Activated effector memory CD4-positive, alpha-beta T cell treated with anti-CD3 and anti-CD28 coated beads, Interleukin-2, amount 50 U/mL, for 16 hours (primary cell): ENCODE results near the gene STK32A.

ENCODE experiments used
- DNase-seq: peaks from one replicate; pipeline ENCODE4 v3.0.0-alpha.2; 2020

The STK32A gene

DNA sequence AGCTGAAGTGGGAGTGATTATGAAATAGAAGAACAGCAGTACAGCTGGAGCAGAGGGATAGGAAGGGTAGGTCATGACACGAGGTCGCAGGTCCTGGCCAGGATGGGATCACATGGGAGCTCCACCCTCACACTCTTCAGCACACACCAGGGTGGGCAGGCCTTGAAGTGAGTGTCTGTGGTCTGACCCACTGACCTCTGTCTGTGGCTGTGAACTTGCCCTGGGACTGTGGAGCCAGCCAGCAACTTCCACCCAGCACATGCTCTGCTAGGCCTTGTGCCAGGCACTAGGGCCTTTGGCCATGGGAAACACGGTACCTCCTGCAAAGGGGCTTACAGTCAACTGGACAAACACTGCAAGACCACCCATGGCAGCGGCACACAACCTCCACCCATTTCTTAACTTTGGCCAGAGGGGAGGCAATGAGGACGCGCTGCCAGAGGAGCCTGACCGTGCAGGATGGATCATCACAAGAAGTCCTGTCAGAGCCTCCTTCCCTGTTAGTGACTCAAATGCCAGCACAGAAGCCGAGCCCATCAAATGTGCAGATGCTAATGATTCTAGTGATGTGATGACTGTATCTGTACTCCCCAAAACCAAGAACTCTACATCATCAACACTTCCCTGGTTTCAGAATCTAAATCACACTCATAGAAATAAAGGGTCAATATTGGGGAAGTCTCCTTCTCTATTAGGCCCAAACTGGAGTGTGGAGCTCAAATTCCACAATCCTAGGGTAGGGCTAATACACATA is 161.4 kb downstream of the STK32A start:
- DNase-seq = no peak

DNA sequence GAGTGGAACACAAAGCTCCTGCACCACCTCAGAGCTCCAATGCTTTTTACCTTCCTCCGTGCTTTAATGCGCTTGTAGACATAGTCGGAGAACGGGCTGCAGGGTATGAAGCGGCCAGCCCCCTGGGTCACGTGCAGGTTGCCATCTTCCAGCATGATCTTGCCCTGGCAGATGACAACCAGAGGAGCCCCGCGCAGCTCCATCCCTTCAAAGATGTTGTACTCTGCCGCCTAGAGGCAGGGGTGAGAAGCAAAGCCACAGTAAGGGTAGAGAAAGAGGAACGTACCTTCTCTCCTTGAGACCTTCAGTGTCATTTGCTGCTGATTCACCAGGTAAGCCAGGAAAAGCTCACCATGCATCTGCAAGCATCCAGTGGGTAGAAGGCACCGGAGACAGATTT is 162.8 kb downstream of the STK32A start:
- no peak for DNase-seq

DNA sequence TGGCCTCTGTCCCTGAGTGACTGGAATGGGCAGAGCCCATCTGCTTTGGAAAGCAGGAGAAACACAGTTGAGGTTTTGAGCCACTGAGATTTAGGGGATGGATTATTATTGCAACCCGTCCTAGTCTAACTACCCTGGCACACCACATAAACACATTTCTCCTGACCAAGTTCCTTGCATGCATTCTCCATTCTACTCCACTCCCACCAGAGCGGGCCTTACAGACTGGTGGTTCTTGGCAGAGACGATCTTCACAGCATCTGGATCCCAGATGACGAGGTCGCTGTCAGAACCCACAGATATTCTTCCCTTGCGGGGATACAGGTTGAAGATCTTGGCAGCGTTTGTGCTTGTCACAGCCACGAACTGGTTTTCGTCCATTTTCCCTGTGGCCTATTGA is 164.0 kb downstream of the STK32A start:
- DNase-seq = no peak

DNA sequence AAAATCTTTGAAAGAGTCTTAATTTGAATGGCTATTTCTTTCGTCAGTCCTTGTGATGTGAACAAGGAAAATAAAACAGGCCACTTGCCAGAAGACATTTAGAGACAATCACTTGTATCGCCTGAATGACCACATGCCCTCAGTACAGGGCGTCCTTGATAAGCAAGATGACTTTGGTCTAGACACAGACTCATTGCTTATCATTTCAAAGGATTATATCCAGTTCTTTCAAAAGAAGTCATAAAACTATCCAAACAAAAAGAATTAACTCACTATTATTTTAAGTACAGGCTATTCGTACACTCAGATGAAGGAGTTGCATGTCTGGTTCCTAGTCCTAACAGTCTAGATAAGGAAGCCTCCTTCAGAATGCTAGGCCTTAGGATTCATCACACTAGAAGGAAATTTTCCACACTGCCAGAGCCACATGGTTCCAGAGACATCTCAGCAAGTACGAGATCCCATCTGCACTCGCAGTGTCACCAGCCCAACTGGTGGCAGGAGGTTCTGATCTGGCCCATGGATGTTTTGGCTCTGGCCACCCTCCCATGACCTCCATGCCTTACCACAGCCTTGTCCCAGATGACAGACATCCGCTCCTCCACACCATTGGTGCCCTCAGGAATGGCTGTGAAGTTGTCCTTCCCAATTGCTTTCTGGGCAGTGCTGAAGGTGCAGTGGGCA is 165.4 kb downstream of the STK32A start:
- no peak for DNase-seq

DNA sequence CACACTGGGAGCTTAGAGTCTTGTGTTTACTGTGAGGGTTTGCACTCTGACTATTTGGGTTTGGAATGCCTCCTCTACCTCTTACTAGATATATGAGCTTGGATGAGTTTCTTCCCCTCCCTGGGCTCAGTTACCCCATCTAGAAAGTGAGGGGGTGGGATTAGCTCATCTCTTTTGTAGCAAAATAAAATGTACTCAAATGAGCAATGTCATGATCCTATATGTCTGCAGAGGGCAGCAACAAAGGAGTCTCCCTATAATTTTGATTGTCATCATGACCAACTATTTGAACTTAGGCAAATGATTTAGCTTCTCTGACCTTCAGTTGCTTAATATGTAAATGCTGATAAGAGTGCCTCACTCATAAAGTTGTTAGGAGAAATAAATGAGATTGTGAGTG is 166.1 kb downstream of the STK32A start:
- no peak for DNase-seq

DNA sequence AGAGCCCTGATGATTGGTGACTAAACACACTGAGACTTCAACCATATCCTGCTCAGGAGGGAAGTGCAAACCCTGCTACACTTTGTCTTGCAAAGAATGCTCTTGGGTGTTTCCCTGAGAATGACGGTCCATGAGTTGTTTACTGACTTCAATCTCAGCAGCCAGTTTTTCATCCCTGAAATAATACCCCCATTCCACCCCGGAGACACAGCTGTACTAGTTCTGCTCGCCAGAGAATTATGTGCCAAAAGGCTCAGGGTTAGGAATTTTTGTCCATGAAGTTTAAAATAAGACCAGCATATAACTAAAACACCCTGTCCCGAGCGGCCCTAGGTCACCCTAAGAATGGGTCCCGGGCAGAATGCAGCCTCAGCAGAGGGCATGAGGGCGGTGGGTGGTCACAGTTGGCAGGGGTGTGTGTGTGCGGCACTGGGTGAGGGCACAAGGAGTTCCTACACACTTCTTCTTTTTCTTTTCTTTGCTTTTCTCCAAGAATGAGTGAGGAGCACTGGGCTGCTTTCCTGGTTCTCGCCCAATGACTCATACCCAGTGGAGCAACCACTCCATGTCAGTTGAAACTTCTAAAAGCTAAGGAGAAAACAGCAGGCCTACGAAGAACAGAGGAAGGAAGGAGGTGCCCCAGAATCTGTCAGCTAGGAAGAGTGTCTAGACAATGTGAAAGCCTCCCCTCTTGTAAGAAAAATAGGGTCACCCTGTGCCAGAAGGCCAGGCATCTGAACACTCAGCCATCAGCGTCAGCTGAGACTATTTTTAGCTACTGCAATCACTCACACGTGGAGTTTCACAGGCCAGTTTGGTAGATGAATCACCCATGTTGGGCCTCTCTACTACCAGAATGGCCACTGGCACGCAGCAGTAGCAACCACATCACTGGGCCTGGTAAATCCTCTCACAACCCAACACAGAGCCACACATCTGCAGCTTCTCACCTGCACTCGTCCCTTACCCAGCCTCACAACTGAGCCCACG is 169.1 kb downstream of the STK32A start:
- DNase-seq = no peak

DNA sequence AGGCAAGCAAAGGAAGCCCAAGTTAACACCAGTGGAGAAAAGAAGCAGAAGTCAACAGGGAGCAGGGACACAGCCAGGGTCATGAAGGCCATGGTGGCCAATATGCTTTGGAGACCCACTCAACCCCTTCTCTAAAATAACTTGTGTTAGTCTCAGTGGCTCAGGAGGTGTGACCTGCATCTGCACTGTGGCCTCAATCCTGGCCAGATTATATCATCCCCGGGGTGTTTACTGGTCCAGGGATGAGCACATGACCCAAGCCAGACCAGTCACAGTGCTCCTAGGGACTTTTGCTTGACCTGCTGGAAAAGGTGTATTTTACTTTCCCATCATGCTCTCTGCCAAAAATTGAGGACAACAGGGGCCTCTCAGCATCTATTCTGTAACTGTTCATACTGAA is 169.9 kb downstream of the STK32A start:
- DNase-seq = no peak

DNA sequence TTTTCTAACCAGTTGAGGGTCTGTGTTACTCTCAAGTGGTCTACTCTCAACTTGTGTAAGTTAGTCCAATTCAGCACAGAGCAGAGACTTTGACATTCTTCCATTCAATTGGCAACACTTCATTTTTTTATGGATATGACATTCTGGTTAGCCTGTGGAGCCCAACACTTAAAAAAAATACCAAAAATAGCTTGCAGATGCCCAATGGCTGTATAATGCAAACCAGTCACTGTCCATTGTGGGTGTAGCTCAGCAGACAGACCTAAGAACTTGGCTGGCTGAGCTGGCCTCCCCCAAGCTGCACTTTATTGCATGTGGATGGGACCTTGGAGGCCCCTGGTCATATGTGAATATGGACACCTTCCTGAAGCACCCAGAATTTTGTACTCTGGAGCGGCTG is 171.8 kb downstream of the STK32A start:
- no peak for DNase-seq

DNA sequence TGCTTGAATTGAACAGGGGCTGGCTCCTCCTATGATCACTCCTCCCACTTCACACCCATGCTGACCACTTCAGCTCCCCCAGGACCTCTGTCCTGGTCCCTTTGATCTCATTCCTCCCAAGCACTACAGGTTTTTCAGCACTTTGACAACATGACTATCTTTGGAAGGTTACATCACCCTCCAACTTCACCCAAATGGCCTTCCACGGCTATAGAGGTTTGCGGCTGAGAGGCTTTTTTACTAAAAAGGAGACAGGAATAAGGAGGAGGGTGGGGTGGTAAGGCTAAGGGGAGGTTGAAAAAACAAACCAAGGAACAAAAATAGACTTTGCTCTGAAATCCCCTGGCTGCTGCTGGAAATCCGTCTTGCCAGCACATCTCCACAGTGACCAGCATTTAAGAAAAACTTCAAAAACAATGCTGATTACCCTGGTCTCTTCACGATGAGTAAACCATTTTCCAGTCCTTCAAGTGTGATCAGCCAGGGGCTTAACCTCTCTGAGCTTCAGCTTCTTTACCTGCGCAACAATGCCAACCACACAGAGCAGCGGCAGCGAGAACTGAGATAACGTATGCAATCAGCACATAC is 172.4 kb downstream of the STK32A start:
- DNase-seq = no peak

DNA sequence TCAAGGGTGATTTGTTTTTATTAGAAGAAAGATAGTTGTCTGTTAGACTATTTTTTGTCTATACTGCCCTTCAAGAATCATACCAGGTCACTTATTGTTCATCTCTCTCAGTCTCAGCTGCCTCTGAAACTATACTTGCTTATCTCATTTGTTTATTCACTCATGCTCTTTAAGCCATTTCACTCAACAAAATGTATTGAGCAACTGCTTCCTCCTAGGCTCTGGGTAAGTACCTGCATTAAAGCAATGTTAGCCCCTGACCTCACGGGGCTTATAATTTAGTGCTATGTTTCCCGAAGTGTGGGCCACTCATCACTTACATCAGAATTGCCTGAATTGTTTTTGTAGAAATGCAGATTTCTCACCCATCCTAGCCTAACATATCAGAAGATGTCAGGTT is 174.2 kb downstream of the STK32A start:
- no peak for DNase-seq

DNA sequence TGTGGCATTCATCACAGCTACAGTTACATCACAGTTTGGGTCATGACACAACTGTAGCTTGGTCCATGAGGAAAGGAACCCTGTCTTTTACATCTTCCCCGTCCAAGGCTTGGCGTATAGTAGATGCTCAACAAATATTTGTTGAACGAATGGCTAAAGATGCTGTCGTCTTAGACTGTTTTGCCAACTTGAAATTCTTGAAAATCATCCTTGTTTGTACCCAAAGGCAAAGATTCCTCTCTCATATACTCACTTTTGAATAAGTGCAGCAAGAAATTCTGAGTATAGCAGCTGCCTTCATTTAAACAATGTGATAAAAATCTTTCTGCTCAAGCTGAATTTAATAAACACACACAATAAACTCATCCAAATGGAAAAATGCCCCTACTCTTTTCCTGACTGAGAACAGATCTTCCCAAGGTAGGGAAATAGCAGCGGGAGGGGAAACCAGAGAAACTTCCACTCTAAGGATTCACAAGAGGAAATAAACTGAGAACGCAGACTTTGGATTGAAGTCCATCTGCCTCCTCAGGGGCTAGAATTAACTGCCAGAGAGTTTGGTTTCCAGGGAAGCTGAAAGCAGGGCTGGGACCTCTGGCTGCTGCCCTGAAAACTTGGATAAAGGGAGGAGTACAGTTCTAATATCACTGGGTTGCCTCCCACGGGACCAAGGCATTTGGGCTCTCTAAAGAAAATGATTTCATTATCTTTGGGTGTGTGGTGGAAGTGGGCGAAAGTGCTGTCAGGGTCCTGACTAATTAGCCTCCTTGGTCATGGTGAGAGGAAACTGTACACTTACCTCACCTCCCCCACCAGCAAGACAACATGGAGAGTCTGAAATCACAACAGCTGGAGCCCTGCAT is 175.9 kb downstream of the STK32A start:
- DNase-seq = no peak

DNA sequence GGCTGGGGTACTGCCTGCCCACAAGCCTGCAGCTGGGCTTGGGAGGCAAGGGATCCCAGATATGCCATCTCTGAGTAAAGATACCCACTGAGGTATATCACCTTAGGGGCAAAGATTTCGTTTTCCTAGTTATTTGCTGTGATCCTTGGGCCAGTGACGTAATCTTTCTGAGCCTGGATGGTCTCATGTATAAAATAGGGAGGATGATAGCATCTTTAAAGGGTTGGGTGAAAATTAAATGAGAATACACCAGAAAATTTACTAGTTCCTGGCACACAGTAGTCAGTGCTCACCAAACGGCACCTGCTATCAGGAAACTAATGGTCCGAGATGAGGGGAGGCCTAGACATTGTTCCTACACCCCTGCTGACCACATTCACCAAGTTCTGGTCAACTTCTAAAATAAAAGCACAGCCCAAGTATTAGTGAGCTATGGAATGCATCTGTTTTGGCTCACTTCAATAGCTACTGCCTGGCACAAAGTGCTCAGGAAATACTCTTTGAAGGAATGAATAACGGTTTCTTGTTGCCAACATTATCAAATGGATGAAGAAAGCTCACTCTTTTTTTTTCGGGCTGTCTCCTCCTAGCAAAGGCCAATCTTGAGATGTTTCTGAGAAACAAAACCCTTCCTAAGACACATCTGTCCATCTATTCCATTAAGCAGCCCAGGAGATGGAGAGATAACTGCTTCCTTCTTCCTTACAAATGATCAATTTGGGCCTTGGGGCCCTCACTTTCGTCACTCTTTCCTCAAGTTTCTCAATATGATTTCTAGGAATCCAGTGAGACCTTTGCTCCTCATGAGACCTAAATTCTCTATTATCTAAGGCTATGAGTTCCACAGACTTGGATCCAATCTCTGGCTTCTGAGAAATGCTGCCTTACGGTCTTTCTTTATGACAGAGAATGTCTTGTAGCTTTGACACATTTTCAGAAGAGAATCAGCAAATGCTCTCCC is 176.8 kb downstream of the STK32A start:
- no peak for DNase-seq

DNA sequence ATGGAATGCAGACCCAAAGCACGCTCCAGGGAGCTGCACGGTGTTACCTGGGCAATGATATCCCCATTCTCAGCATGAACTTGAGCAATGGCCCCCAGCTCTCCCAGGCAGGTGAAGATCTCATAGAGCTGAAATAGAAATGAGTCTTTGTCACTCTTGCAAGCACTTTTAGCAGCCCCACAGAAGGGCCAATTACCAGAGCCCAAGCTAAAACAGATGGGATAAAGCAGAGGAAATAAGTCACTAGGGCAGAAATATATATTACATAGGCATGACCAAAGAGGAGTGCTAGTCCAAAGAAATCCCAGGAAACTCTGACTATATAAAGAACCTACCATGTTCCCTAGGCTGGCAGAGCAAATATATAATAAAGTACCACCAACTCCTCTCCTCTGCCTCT is 177.7 kb downstream of the STK32A start:
- DNase-seq = no peak

DNA sequence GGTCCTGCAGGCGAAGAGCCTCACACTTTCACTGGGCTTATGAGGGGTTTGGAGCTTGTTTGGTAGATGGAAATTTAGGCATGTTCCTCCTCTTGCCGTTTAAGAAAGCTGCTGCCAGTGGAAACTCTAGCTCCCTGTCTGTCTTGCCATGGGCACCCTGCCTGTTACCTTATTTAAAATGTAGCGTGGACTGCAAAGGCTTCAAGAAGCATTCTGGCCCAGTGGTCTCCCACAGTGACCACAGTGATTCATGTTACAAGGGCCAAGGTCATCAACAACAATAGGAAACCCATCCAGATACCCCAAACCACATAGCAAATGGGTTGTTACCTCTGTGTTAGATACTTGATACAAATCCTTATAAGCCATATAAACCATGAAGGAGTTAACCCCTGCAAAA is 178.4 kb downstream of the STK32A start:
- DNase-seq = no peak

DNA sequence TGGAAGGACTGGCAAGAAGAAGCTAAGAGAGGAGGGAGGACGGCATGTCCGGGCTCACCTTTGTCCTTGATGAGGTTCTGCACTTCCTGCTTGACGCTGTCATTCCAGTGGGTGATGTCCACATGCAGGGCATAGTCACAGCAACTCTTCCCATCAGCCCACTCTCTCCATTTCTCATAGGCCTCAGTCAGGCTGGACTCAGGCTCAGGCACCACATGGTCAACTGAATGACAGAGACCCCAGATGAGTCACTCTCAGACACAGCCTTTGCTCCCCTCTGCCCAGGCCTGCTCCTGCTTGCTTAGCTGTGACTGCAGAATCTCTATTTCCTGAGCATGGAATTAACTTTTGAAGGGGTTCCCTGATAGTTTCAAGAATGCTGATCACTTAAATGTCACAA is 180.8 kb downstream of the STK32A start:
- no peak for DNase-seq

DNA sequence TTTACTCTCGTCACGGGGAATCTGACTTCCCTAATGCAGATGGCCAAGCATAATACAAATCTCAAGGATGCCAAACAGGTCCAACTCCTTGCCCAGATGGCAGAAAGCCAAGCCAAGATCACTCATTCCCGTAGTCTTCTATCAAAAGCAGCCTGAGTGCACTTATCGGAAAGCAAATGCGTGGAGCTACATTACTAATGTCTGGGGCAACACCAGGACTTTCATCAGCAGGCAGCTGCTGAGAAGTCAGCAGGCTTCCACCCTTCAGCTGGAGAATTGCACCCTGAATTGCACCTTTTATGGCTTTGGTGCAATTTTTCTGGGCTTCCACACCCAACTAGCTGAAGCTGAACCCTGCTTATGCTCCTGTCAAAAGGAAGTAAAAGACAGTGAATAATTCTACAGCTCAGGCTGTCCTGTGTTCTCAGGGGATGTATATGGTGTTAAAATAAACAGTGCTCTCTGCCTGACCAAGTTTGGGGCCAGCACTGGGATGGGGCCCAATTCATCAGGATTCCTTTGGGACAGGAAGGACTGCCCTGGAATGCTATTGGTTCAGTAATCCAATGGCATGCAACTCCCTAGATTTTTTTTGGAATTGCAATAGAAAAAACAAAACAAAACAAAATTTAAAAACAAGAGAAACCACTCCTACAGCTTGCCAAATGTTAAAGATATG is 182.4 kb downstream of the STK32A start:
- DNase-seq = no peak

DNA sequence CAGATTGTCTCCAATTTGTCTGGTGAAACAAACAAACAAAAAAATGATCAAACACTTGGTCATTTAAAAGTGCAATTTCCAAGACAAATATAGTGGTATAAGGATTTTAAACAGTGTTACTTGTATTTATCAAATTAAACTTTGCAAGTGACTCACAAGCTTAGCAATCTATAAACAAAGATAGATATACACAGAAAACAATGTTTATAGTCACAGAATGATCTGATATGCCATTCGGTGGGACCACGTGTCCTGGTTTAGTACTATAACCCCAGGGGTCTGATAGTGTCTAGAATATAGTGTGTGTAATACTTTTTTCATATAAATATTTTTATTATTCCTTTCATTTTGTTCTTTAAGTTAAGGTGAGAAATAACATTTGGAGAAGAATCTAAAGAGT is 183.8 kb downstream of the STK32A start:
- no peak for DNase-seq

DNA sequence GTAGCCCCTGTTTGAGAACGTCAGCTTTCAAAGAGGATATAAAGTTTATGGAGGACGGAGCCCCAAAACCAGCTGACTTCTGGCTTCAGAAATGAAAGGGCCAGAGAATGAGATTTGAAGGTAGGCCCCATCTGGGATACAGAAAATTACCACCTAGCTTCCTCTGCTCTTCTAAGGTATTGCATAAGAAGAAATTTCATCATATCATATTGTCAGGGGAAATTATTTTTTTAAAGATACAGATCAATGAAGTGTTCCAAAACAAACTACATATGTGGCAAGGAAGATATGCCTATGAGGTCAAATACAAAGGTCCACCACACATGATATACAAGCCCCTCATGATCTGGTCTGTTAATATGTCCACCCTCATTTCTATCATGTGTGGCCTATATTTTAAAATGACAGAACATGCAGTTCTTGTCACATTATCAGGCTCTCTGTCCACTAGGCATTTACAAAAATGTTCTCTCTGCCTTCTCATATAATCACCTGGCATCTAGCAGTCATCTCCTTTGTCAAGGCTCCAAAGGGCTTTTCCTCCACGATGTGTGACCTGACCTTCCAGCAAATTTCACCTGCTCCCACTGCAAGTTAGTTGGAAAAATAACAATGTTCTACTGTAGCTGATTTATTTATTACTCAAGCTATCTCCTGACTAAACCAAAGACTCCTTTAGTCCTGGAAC is 192.0 kb downstream of the STK32A start:
- no peak for DNase-seq

DNA sequence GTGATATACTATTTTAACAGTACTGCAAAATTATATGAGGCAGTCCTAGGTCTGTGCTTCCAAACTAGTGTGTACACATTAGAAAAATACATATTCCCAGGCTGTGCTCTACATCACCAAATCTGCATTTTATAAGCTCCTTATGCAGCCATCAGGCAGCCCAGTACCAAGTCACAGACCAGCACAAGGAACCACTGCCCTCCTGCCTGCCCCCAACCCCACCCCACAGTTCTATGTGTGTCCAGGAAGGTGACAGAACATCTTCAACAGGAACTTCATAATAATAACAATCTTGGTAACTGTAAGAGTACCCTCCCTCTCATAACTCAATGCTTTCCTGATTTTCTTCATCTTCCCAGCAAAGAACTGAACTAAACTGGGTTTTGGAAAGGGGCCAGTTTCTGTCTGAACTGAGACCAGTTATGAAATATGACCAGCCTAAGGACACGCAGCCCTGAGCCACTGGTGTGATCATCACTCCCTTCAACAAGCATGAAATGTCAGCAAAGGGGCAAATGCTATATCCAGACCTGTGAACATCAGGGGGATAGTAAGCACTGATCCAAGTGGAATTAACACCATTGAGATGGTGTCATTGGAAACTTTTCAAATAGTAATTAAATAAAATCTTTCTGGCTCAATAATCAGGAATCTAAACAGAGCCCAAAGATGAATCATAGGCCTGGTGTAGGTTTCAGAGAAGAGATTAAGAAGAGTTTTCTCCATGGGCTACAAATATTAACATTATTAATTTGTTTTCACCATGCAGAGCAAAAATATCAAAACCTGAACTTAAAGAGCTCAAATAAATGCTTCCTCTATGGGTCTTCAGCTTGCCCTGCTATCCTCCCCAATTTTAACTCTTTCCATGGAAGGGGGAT is 192.9 kb downstream of the STK32A start:
- no peak for DNase-seq
